SK-N-SH (cell line): ENCODE measurements around the gene TFF1. TPM values are rescaled to one million over a fixed set of nuclear protein-coding genes. Genes with fewer than 3 reads are reported as not detected.

ENCODE experiments used
- CTCF ChIA-PET: fragments of 300-600, 350-600 bp; formaldehyde crosslinking; extraction: SDS; loops from one replicate; lab custom pipeline; 2021; lab: Yijun Ruan, JAX
- POLR2A ChIA-PET: fragments of 350-600 bp; sonication (Branson Sonifier 250); formaldehyde crosslinking; extraction: SDS; loops from one replicate; lab custom pipeline; 2020; ENCODE audit warnings: antibody characterized with exemption, inconsistent platforms; lab: Yijun Ruan, JAX
- DNase-seq: peaks from one replicate; pipeline ENCODE4 v3.0.0; 2012
- H2AFZ ChIP-seq: fragments of 200-600 bp; sonication (generic); 2 replicates; pipeline ENCODE4 v1.8.1; 2016; ENCODE audit warnings: antibody characterized with exemption, mild to moderate bottlenecking, low read depth
- H3F3A ChIP-seq: fragments of 200-600 bp; sonication (generic); replicated peaks from 2 replicates; pipeline ENCODE3; 2016; ENCODE audit warnings: antibody characterized with exemption, mild to moderate bottlenecking; ENCODE audit not compliant: insufficient read depth
- H3K27ac ChIP-seq, 2 experiments: fragments of 200-500 bp in 1 of 2; fragments of 200-600 bp in 1 of 2; sonication (Bioruptor generic) in 1 of 2; sonication (generic), shearing (Covaris generic) in 1 of 2; 2 replicates each; pipeline versions ENCODE4 v1.5.1 to v1.6.1; 2014 to 2016; ENCODE audit warnings: low read depth in 2 of 2, inconsistent platforms in 1 of 2, low read length in 1 of 2, mild to moderate bottlenecking in 1 of 2, mixed read lengths in 1 of 2
- H3K27me3 ChIP-seq: fragments of 200-600 bp; sonication (generic), shearing (Covaris generic); 2 replicates; pipeline ENCODE4 v1.6.1; 2016; ENCODE audit warnings: mixed run types; ENCODE audit not compliant: insufficient read depth
- H3K36me3 ChIP-seq, 2 experiments: fragments of 200-500 bp in 1 of 2; fragments of 200-600 bp in 1 of 2; sonication (Bioruptor generic) in 1 of 2; sonication (generic) in 1 of 2; replicated peaks in 1 of 2; 2 replicates each; pipeline versions ENCODE3 to v1.5.1; 2014 to 2016; ENCODE audit warnings: low read length in 1 of 2, mild to moderate bottlenecking in 1 of 2; ENCODE audit not compliant: insufficient read depth in 2 of 2, control insufficient read depth in 1 of 2
- H3K4me1 ChIP-seq, 2 experiments: fragments of 200-500 bp in 1 of 2; fragments of 200-600 bp in 1 of 2; sonication (Bioruptor generic) in 1 of 2; sonication (generic), shearing (Covaris generic) in 1 of 2; 2 replicates each; pipeline versions ENCODE4 v1.5.1 to v1.6.1; 2014 to 2016; ENCODE audit warnings: low read depth in 1 of 2, low read length in 1 of 2, mixed run types in 1 of 2; ENCODE audit not compliant: insufficient read depth in 2 of 2, control insufficient read depth in 1 of 2
- H3K4me2 ChIP-seq: fragments of 200-600 bp; sonication (generic), shearing (Covaris generic); 2 replicates; pipeline ENCODE4 v1.6.1; 2017; ENCODE audit warnings: mixed run types
- H3K4me3 ChIP-seq, 2 experiments: fragments of 200-500 bp in 1 of 2; fragments of 200-600 bp in 1 of 2; sonication (Bioruptor generic) in 1 of 2; sonication (generic), shearing (Covaris generic) in 1 of 2; 2 replicates each; pipeline versions ENCODE4 v1.5.1 to v1.8.1; 2014 to 2016; ENCODE audit warnings: low read depth in 2 of 2, inconsistent platforms in 1 of 2, low read length in 1 of 2, mild to moderate bottlenecking in 1 of 2, mixed read lengths in 1 of 2, moderate library complexity in 1 of 2
- H3K79me2 ChIP-seq: fragments of 200-600 bp; sonication (generic); 2 replicates; pipeline ENCODE4 v1.8.1; 2017; ENCODE audit warnings: mild to moderate bottlenecking; ENCODE audit not compliant: insufficient read depth
- H3K9ac ChIP-seq: fragments of 200-600 bp; sonication (generic); 2 replicates; pipeline ENCODE4 v1.6.1; 2017; ENCODE audit warnings: mixed run types
- H3K9me2 ChIP-seq: fragments of 200-600 bp; sonication (generic); 2 replicates; pipeline ENCODE4 v1.6.1; 2017; ENCODE audit warnings: mixed run types
- H3K9me3 ChIP-seq: fragments of 200-600 bp; sonication (generic); 2 replicates; pipeline ENCODE4 v1.6.1; 2017; ENCODE audit warnings: mixed run types, mild to moderate bottlenecking, moderate library complexity
- H4K20me1 ChIP-seq: fragments of 200-600 bp; sonication (generic); 2 replicates; pipeline ENCODE4 v1.6.1; 2017; ENCODE audit warnings: mild to moderate bottlenecking, mixed run types; ENCODE audit not compliant: insufficient read depth
- ELF1 ChIP-seq: IDR thresholded peaks from 2 replicates; pipeline ENCODE4 v1.4.0; 2012
- EP300 ChIP-seq, 2 experiments: IDR thresholded peaks; 2 replicates each; pipeline versions ENCODE4 v1.4.0 to v1.6.1; 2012; ENCODE audit warnings: borderline replicate concordance in 1 of 2, low read depth in 1 of 2, low read length in 1 of 2
- FOSL2 ChIP-seq: IDR thresholded peaks from 2 replicates; pipeline ENCODE4 v1.4.0; 2012; ENCODE audit warnings: low read depth, mild to moderate bottlenecking, moderate library complexity, borderline replicate concordance
- FOXJ3 ChIP-seq: sonication (generic); formaldehyde crosslinking; IDR thresholded peaks from 2 replicates; pipeline ENCODE4 v1.5.1; 2020; ENCODE audit warnings: mild to moderate bottlenecking, missing genetic modification reagents
- JUND ChIP-seq: IDR thresholded peaks from 2 replicates; pipeline ENCODE4 v1.4.0; 2012
- NFIC ChIP-seq: IDR thresholded peaks from 2 replicates; pipeline ENCODE4 v1.4.0; 2012; ENCODE audit warnings: borderline replicate concordance
- NRF1 ChIP-seq: IDR thresholded peaks from 2 replicates; pipeline ENCODE4 v1.6.1; 2012; ENCODE audit warnings: low read depth, mild to moderate bottlenecking, low read length
- POLR2AphosphoS5 ChIP-seq: IDR thresholded peaks from 2 replicates; pipeline ENCODE4 v1.6.1; 2012; ENCODE audit warnings: low read depth, low read length
- RFX5 ChIP-seq: IDR thresholded peaks from 2 replicates; pipeline ENCODE4 v1.6.1; 2012; ENCODE audit warnings: mild to moderate bottlenecking, improper control_type of control experiment, low read length
- RXRA ChIP-seq: IDR thresholded peaks from 2 replicates; pipeline ENCODE4 v1.4.0; 2012; ENCODE audit warnings: low read depth, mild to moderate bottlenecking, borderline replicate concordance
- SIN3A ChIP-seq: IDR thresholded peaks from 2 replicates; pipeline ENCODE4 v1.6.1; 2012; ENCODE audit warnings: low read depth, mild to moderate bottlenecking, low read length, moderate library complexity, borderline replicate concordance
- TEAD4 ChIP-seq: IDR thresholded peaks from 2 replicates; pipeline ENCODE4 v1.4.0; 2012; ENCODE audit warnings: mild to moderate bottlenecking, borderline replicate concordance; ENCODE audit not compliant: insufficient read depth
- WGBS: methylation state at CpG from one replicate; pipeline ENCODE4 v1.1.6; 2017; ENCODE audit warnings: low lambda C conversion rate; 5-methylcytosine and 5-hydroxymethylcytosine counted together
- polyA plus RNA-seq, 3 experiments: library from polyadenylated mRNA; depleted of rRNA; stranded (reverse); fragments of >200 nt; gene quantifications; 2 replicates each; pipeline ENCODE4 v1.2.3, GENCODE V29; 2012
- TF ChIP-seq, protein P1 (sequence below): IDR thresholded peaks from 2 replicates; pipeline ENCODE4 v1.4.0; 2012; ENCODE audit warnings: low read depth, borderline replicate concordance
- TF ChIP-seq, protein P2 (sequence below): IDR thresholded peaks from 2 replicates; pipeline ENCODE4 v1.6.1; 2012; ENCODE audit warnings: mild to moderate bottlenecking, low read depth, low read length, moderate library complexity
- TF ChIP-seq, protein P3 (sequence below): IDR thresholded peaks from 2 replicates; pipeline ENCODE4; 2012
- TF ChIP-seq, protein P4 (sequence below): IDR thresholded peaks from 2 replicates; pipeline ENCODE4 v1.4.0; 2012; ENCODE audit warnings: low read depth

The TFF1 gene
- polyA plus RNA-seq, 1 of the 3 experiments (the other 2 are of a cell fraction): not detected

DNA sequence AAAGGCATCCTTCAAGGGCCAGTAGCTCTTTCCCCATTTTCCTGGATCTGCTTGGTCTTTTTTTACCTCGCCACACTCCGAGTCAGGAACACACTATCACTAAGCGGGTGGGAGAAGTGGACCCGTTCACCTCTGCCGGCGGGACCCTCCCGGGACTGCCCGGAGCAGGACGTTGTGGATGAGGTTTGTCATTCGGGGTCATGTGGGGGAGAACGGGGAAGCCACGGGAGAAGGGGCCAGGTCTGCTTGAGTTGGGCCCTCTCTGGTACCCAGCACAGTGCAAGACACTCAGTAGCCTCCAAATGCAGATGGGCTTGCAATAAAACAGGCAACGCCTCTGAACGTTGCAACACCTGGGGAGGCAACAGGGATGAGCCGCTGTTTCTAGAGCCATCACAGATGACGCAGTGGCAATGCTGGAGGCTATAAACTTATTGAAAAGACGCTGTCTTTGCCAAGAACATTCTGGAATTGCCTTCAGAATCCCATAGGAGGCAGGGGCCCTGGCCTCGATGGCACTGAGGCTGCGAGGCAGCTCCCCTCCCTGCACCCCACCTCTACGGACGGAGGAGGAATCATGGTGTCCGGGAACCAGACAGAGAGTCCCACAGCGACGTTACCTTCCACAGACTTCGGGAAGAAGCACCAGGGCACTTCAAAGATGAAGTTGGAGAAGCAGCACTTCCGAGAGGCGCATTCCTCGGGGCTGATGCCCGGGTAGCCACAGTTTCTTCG, 19.3 kb downstream of the TFF1 start:
- TF ChIP-seq NRF1: no peak
- TF ChIP-seq, protein P1, sequence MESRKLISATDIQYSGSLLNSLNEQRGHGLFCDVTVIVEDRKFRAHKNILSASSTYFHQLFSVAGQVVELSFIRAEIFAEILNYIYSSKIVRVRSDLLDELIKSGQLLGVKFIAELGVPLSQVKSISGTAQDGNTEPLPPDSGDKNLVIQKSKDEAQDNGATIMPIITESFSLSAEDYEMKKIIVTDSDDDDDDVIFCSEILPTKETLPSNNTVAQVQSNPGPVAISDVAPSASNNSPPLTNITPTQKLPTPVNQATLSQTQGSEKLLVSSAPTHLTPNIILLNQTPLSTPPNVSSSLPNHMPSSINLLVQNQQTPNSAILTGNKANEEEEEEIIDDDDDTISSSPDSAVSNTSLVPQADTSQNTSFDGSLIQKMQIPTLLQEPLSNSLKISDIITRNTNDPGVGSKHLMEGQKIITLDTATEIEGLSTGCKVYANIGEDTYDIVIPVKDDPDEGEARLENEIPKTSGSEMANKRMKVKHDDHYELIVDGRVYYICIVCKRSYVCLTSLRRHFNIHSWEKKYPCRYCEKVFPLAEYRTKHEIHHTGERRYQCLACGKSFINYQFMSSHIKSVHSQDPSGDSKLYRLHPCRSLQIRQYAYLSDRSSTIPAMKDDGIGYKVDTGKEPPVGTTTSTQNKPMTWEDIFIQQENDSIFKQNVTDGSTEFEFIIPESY: no peak
- no peak for TF ChIP-seq RXRA
- no peak for TF ChIP-seq JUND
- no peak for TF ChIP-seq RFX5
- no peak for TF ChIP-seq FOXJ3 (CRISPR knock-in tag)
- no peak overlapping the region for H2AFZ ChIP-seq
- no peaks in the 10 kb centered on the region for H3K9me2 ChIP-seq
- POLR2A ChIA-PET: no interaction called here
- H3K27me3 ChIP-seq: no peaks in the 10 kb centered on the region
- WGBS: 52% methylated on average over 27 of the region's 30 CpGs
- no peak overlapping the region for H3K4me3 ChIP-seq
- H3K4me2 ChIP-seq: no peak overlapping the region
- H3K9ac ChIP-seq: no peak overlapping the region
- no peaks in the 10 kb centered on the region for H3K79me2 ChIP-seq
- H4K20me1 ChIP-seq: no peaks in the 10 kb centered on the region
- H3K4me1 ChIP-seq: no peaks in the 10 kb centered on the region
- no peaks in the 10 kb centered on the region for H3K9me3 ChIP-seq
- no peak for DNase-seq
- CTCF ChIA-PET: no interaction called here
- H3K27ac ChIP-seq: no peak overlapping the region
- H3K36me3 ChIP-seq: no peaks in the 10 kb centered on the region
- H3F3A ChIP-seq: no peaks in the 10 kb centered on the region

DNA sequence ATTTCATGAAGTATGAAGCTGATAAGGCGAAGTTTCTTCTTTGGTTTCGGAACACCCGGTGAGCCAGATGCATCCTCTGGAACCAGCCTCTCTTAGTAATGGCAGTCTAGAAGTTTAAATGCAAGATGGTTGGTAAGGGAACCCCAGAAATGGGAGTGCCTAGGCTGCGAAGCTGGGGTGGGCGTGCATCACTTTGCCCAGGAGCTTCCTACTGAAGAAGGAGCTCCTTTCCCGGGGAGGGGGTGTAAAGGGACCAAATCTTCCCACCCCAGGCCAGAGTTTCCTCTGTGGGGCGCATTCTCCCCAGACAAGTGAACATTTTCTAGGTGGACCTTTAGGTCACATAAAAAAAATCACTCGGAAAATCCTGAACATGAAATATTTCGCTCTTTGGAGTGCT, 19.9 kb downstream of the TFF1 start:
- Histone ChIP-seq H3K9me3 (no peaks in the 10 kb centered on the region), H3K4me2 (no peak overlapping the region), H3K36me3 (no peaks in the 10 kb centered on the region), H3F3A (no peaks in the 10 kb centered on the region), H3K27ac (no peak overlapping the region), H3K9ac (no peak overlapping the region), H4K20me1 (no peaks in the 10 kb centered on the region), H3K27me3 (no peaks in the 10 kb centered on the region), H2AFZ (no peak overlapping the region), H3K79me2 (no peaks in the 10 kb centered on the region), H3K4me3 (no peak overlapping the region), H3K4me1 (no peaks in the 10 kb centered on the region), H3K9me2 (no peaks in the 10 kb centered on the region)
- POLR2A ChIA-PET: no interaction called here
- CTCF ChIA-PET: no interaction called here
- 61% methylated on average over 9 of the region's 9 CpGs for WGBS
- no peak for DNase-seq
- TF ChIP-seq TEAD4 (no peak), NFIC (no peak), EP300 (IDR thresholded peaks at IDR 0.05; ENCODE audit: borderline replicate concordance in 1 of 2, low read depth in 1 of 2, low read length in 1 of 2) (no peak), ELF1 (no peak), NRF1 (no peak)

DNA sequence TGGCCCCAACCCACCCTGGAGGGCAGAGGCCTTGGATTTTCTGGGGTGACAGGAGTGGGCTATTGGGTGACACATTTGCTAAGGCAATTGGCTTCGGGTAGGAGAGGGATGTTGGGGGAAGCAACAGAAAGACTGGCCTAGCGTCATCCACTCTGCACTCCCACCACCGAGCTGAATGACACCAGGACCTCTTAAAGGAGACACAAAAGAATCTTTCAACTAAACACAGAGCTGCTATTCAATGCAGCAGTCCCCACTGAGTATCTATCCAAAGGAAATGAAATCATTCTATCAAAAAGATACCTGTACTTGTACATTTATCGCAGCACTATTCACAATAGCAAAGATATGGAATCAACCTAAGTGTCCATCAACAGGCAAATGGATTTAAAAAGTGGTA, 21.7 kb downstream of the TFF1 start:
- Histone ChIP-seq H3K4me3 (no peak overlapping the region), H2AFZ (no peak overlapping the region), H3K27ac (no peak overlapping the region), H3K4me1 (no peaks in the 10 kb centered on the region), H3K79me2 (no peaks in the 10 kb centered on the region), H4K20me1 (no peaks in the 10 kb centered on the region), H3K9me2 (no peaks in the 10 kb centered on the region), H3K4me2 (no peak overlapping the region), H3K36me3 (no peaks in the 10 kb centered on the region), H3K27me3 (no peaks in the 10 kb centered on the region), H3K9me3 (no peaks in the 10 kb centered on the region), H3K9ac (no peak overlapping the region), H3F3A (no peaks in the 10 kb centered on the region)
- ChIA-PET POLR2A (no interaction called here), CTCF (no interaction called here)
- DNase-seq: no peak
- 32% methylated on average over 4 of the region's 4 CpGs for WGBS
- TF ChIP-seq, protein P2, sequence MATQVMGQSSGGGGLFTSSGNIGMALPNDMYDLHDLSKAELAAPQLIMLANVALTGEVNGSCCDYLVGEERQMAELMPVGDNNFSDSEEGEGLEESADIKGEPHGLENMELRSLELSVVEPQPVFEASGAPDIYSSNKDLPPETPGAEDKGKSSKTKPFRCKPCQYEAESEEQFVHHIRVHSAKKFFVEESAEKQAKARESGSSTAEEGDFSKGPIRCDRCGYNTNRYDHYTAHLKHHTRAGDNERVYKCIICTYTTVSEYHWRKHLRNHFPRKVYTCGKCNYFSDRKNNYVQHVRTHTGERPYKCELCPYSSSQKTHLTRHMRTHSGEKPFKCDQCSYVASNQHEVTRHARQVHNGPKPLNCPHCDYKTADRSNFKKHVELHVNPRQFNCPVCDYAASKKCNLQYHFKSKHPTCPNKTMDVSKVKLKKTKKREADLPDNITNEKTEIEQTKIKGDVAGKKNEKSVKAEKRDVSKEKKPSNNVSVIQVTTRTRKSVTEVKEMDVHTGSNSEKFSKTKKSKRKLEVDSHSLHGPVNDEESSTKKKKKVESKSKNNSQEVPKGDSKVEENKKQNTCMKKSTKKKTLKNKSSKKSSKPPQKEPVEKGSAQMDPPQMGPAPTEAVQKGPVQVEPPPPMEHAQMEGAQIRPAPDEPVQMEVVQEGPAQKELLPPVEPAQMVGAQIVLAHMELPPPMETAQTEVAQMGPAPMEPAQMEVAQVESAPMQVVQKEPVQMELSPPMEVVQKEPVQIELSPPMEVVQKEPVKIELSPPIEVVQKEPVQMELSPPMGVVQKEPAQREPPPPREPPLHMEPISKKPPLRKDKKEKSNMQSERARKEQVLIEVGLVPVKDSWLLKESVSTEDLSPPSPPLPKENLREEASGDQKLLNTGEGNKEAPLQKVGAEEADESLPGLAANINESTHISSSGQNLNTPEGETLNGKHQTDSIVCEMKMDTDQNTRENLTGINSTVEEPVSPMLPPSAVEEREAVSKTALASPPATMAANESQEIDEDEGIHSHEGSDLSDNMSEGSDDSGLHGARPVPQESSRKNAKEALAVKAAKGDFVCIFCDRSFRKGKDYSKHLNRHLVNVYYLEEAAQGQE: no peak
- TF ChIP-seq, protein P3, sequence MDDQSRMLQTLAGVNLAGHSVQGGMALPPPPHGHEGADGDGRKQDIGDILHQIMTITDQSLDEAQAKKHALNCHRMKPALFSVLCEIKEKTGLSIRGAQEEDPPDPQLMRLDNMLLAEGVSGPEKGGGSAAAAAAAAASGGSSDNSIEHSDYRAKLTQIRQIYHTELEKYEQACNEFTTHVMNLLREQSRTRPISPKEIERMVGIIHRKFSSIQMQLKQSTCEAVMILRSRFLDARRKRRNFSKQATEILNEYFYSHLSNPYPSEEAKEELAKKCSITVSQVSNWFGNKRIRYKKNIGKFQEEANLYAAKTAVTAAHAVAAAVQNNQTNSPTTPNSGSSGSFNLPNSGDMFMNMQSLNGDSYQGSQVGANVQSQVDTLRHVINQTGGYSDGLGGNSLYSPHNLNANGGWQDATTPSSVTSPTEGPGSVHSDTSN: no peak
- no peak for TF ChIP-seq FOSL2
- no peak for TF ChIP-seq POLR2AphosphoS5
- TF ChIP-seq FOXJ3 (CRISPR knock-in tag): no peak
- no peak for TF ChIP-seq SIN3A
- TF ChIP-seq, protein P4, sequence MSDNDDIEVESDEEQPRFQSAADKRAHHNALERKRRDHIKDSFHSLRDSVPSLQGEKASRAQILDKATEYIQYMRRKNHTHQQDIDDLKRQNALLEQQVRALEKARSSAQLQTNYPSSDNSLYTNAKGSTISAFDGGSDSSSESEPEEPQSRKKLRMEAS: no peak
